IPS DF 6.9 (cell line): ENCODE measurements around the gene PITX3.
"Not testable (repeated sequence)": the region's sequence is repeated elsewhere in the genome, so short reads cannot be mapped to it uniquely, and the experiment has no call there.

ENCODE experiments used
- DNase-seq: peaks from one replicate; pipeline ENCODE4 v3.0.0-alpha.2; 2013; ENCODE audit warnings: low read depth, low spot score
- H3K27ac ChIP-seq: one replicate; pipeline ENCODE4 v1.5.1; 2013; ENCODE audit warnings: low read length, control low read depth
- H3K27me3 ChIP-seq: 2 replicates; pipeline ENCODE4 v1.6.1; 2013; ENCODE audit warnings: mild to moderate bottlenecking, low read length; ENCODE audit not compliant: control insufficient read depth, insufficient read depth
- H3K36me3 ChIP-seq: 2 replicates; pipeline ENCODE4 v1.6.1; 2013; ENCODE audit warnings: low read length; ENCODE audit not compliant: control insufficient read depth, insufficient read depth
- H3K4me1 ChIP-seq: 2 replicates; pipeline ENCODE4 v1.6.1; 2013; ENCODE audit warnings: low read length; ENCODE audit not compliant: control insufficient read depth, insufficient read depth
- H3K4me3 ChIP-seq: 2 replicates; pipeline ENCODE4 v1.5.1; 2013; ENCODE audit warnings: mild to moderate bottlenecking, low read length
- H3K9me3 ChIP-seq: 2 replicates; pipeline ENCODE4 v1.6.1; 2013; ENCODE audit warnings: low read length, inconsistent platforms; ENCODE audit not compliant: control insufficient read depth, insufficient read depth
- WGBS: extraction: QIAGEN DNeasy Blood & Tissue Kit; methylation state at CpG from one replicate; pipeline ENCODE4 v1.1.7; 2013; ENCODE audit warnings: mixed read lengths, missing lambda C conversion rate; ENCODE audit not compliant: insufficient read length, insufficient coverage; 5-methylcytosine and 5-hydroxymethylcytosine counted together

Gene PITX3

DNA sequence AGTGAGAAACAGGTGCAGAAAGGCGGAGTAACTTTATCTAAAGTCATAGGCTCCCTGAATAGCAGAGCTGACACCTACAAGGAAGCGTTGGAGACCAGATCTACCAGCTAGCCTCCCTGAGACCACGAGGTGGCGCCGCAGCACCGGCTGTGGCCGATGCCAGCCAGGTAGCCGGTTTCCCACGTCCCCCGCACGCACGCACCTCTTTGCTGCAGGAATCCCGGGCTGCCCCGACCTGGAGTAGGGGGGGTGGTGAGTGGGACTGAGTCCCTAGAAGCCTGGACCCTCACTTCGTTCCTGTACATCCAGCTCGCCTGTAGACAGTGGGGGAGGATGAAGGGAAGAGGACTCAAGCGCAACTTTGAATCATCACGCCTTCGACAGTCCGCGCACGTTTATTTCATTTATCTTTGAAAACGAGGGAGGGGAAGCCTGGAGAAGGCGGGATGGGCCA lies 11.5 kb downstream of the PITX3 start:
- Histone ChIP-seq H3K27me3 (peaks cover 47% of the 10 kb centered on the region), H3K9me3 (no peaks in the 10 kb centered on the region), H3K36me3 (no peaks in the 10 kb centered on the region), H3K4me3 (peak overlapping the region; percentile 9; the same call in 1 of the 2 replicates), H3K27ac (no peak overlapping the region), H3K4me1 (0 out of 2 replicates have a peak, but pooled peaks cover 1% of the 10 kb centered on the region)
- WGBS: no CpG with 5 or more reads among the region's 24 CpGs
- no peak for DNase-seq

DNA sequence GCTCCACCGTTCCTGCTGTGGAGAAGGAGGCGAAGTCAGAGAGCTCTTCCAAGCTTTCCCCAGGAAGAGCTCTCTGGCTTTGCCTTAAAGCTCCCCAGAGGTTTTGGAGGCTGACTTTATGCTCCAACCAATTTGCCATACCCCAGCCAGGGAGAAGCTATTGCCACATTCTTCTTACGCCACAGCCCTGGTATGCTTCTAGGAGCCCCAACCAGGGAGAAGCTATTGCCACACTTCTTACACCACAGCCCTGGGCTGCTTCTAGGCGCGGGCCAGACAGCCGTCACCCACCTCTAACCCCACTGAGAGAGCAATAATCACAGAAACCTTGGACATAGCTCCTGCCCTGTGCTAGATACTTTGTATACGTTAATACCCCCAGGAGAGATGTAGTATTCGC lies 14.3 kb downstream of the PITX3 start:
- no CpG with 5 or more reads among the region's 8 CpGs for WGBS
- no peaks in the 10 kb centered on the region for H3K9me3 ChIP-seq
- DNase-seq: no peak
- no peak overlapping the region for H3K4me3 ChIP-seq
- H3K36me3 ChIP-seq: no peaks in the 10 kb centered on the region
- no peak overlapping the region for H3K27ac ChIP-seq
- H3K4me1 ChIP-seq: 0 out of 2 replicates have a peak, but pooled peaks cover 1% of the 10 kb centered on the region
- H3K27me3 ChIP-seq: peaks cover 41% of the 10 kb centered on the region

DNA sequence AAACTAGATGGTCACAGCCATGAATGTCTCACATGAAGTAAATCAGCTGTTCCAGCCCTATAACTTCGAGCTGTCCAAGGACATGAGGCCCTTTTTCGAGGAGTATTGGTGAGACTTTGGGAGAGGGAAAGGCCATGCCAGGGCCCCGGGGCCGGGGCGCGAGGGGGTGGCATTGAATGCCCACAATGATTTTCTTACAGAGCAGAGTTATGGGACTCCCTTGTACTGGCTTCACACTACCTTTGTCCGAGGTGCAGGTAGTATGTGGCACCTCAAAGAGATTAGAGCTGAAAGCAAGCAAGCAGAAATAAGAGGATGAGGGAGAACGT lies 14.8 kb downstream of the PITX3 start:
- WGBS: no CpG with 5 or more reads among the region's 8 CpGs
- Histone ChIP-seq H3K27me3 (peaks cover 37% of the 10 kb centered on the region), H3K27ac (no peak overlapping the region), H3K36me3 (no peaks in the 10 kb centered on the region), H3K4me3 (no peak overlapping the region), H3K4me1 (0 out of 2 replicates have a peak, but pooled peaks cover 1% of the 10 kb centered on the region), H3K9me3 (no peaks in the 10 kb centered on the region)
- DNase-seq: no peak

DNA sequence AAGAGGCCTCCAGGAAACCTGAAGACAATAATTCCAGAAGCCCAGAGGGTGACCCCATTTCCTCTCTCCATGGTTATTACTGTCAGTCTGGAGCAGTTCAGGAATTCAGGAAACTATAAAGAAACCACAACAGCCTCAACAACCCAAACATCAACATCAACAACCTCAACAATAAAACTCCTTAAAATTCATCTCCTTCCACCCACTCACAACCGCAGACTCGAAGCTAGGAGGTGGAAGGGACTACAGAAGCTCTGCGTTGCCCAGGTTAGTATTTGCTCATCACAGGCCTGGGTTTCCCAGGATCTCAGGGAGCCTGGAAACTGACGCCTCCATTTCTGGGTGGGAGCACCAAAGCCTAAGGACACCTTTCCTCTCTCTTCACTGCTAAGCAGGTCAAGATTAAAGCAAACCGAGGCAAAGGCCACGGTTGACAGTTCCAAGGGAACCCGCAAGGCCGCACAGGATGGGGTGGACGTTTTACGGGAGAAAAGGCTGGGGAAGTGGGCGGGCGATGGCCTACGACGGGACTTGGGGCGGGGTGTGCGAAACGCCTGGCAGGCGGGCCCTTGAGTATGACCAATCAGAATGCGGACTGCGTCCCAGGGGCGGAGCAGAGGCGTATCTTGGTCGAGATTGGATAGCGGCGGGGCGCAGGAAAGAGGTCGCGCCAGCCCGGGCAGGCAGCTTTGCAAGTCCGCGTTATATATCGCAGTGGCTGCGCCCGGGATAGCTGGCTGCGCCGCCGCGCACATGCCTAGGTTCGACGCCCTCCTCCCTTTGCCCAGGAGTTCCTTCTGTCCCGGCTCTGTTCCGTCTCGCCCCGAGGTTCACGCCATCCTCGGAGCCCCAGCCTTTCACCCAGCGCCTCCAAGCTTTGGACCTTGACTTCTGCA lies 15.4 kb downstream of the PITX3 start, which contains the start of gene ELOVL3:
Gene ELOVL3, plus strand, starts transcription at position 654 of the 896 bp plus-strand sequence. CDS start 250 bp downstream, outside the sequence.
- Histone ChIP-seq H3K9me3 (no peaks in the 10 kb centered on the region), H3K36me3 (no peaks in the 10 kb centered on the region), H3K4me1 (0 out of 2 replicates have a peak, but pooled peaks cover 1% of the 10 kb centered on the region), H3K27ac (no peak within 1 kb of the TSS), H3K4me3 (no peak within 1 kb of the TSS; the same call in 1 of the 2 replicates), H3K27me3 (peaks cover 33% of the 10 kb centered on the region)
- WGBS: 100% methylated on average over 2 of the region's 47 CpGs
- no peak for DNase-seq

DNA sequence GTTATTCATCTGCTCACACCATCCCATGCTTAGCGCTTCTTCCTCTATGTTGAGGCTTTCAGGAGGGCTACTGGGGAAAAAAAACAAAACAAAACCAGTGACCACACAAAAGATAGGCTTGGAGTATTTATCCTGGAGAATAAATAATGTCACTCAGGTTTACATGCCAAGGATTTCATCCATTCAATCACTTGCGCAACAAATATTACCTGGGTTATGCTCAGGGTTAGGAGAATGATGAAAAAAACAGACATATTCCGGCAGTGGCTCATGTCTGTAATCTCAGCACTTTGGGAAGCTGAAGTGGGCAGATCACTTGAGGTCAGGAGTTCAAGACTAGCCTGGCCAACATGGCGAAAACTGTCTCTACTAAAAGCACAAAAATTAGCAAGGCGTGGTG lies 18.5 kb downstream of the PITX3 start:
- H3K36me3 ChIP-seq: no peaks in the 10 kb centered on the region
- no peak overlapping the region for H3K27ac ChIP-seq
- DNase-seq: no peak
- no CpG with 5 or more reads among the region's 5 CpGs for WGBS
- H3K4me3 ChIP-seq: no peak overlapping the region
- H3K9me3 ChIP-seq: no peaks in the 10 kb centered on the region
- H3K4me1 ChIP-seq: 0 out of 2 replicates have a peak, but pooled peaks cover 1% of the 10 kb centered on the region
- H3K27me3 ChIP-seq: peaks cover 16% of the 10 kb centered on the region

DNA sequence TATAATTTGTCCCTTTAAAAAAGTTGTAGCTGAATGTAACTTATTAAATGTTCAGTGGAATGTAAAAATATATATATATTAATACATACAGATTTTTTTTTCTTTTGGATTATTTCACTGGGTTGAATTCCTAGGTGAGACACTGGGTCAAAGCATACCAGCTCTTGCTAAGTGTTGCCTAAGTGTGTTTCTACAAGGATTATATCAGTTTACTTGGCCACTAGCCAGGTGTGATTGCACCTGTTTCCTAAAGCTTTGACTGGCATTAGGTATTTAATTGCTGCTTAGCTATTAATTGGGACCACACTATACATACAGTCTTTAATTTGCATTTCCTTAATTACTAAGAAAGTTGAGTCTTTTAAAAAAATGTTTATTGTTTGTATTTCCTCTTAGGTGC lies 20.7 kb downstream of the PITX3 start:
- no peak overlapping the region for H3K27ac ChIP-seq
- no peaks in the 10 kb centered on the region for H3K36me3 ChIP-seq
- H3K4me3 ChIP-seq: no peak overlapping the region
- no peaks in the 10 kb centered on the region for H3K4me1 ChIP-seq
- H3K27me3 ChIP-seq: no peaks in the 10 kb centered on the region
- no peaks in the 10 kb centered on the region for H3K9me3 ChIP-seq
- no peak for DNase-seq

DNA sequence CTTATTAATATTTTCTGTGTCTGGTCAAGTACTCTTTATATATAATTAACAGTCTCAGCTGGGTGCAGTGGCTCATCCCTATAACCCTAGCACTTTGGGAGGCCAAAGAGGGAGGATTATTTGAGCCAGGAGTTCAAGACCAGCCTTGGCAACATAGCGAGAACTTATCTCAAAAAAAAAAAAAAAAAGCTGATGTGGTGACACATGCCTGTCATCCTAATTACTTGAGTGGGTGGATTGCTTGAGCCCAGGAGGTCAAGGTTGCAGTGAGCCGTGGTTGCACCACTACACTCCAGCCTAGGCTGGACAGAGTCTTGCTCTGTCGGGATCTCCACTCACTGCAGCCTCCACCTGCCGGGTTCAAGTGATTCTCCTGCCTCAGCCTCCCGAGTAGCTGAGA lies 21.9 kb downstream of the PITX3 start:
- Histone ChIP-seq H3K9me3 (no peaks in the 10 kb centered on the region), H3K36me3 (no peaks in the 10 kb centered on the region), H3K27me3 (no peaks in the 10 kb centered on the region), H3K4me1 (no peaks in the 10 kb centered on the region), H3K4me3 (no peak overlapping the region), H3K27ac (no peak overlapping the region)
- WGBS: no CpG with 5 or more reads among the region's 5 CpGs
- DNase-seq: no peak

DNA sequence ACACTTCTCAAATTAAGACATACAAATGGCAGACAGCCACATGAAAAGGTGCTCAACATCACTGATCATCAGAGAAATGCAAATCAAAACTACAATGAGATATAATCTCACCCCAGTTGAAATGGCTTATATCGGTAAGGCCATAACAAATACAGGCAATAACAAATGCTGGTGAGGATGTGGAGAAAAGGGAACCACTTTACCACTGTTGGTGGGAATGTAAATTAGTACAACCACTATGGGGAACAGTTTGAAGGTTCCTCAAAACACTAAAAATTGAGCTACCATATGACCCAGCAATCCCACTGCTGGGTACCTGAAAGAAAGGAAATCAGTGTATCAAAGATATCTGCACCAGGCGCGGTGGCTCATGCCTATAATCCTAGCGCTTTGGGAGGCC lies 27.7 kb downstream of the PITX3 start:
- no CpG with 5 or more reads among the region's 4 CpGs for whole genome bisulfite sequencing
- not testable (repeated sequence) for H3K27ac ChIP-seq, H3K4me1 ChIP-seq, DNase-seq, H3K4me3 ChIP-seq, H3K27me3 ChIP-seq, H3K9me3 ChIP-seq, H3K36me3 ChIP-seq

DNA sequence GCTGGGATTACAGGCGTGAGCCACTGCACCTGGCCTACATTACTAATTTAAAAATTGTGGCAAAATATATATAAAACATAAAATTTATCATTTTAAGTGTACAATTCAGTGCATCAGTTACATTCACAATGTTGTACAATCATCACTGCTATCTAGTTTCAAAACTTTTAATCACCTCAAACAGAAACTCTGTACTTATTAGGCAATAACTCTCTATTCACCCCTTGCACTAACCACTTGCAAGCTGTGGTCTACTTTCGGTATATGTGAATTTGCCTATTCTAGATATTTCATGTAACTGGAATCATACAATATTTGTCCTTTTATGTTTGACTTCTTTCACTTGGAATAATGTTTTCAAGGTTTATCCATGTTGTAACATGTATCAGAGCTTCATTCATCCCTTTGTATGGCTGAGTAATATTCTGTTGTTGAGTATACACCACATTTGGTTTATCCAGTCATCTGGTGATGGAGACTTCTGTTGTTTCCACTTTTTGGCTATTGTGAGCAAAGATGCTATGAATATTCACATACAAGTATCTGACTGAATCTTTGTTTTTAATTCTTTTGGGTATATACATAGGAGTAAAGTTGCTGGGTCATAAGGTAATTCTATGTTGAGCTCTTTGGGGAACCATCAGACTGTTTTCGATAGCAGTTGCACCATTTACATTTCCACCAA lies 29.6 kb downstream of the PITX3 start:
- no peaks in the 10 kb centered on the region for H3K4me1 ChIP-seq
- no peaks in the 10 kb centered on the region for H3K27me3 ChIP-seq
- no CpG with 5 or more reads among the region's 3 CpGs for WGBS
- no peak overlapping the region for H3K27ac ChIP-seq
- DNase-seq: no peak
- H3K4me3 ChIP-seq: no peak overlapping the region
- no peaks in the 10 kb centered on the region for H3K9me3 ChIP-seq
- no peaks in the 10 kb centered on the region for H3K36me3 ChIP-seq

DNA sequence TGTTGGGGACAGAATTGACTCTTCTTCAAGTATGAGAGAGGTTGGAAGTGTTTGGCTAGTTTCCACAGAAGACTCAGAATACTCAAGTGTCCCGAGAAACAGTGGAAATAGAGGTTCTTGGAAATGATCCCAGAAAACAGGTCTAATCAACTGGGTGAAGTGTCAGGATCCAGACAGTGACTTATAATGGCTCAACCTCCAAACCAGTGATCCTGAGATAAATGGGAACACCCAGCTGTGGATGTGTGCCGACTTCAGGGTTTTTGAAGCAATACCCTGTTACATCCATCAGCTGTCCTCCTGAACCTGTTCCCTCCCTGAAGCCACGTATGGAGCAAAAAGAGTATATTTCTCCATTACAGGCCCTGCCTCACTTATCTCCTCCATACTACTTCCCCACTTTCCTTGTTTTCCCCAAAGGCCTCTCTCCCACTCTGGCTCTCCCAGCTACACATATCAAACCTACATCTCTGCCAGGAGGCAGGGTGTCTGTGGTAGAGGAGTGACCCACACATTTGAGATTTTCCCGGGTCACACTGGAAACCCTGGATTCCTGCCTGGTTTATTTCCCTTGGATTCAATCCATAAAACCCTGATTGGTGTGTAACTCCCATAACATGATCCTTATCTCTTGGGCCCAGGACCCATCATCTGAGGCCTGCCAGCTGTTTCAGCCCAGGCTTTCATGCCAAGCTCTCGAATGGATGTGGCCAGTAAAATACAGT lies 32.8 kb downstream of the PITX3 start:
- H3K4me3 ChIP-seq: no peak overlapping the region
- H3K36me3 ChIP-seq: no peaks in the 10 kb centered on the region
- no peaks in the 10 kb centered on the region for H3K27me3 ChIP-seq
- H3K9me3 ChIP-seq: peaks cover 2% of the 10 kb centered on the region; the same call in 1 of the 2 replicates
- no CpG with 5 or more reads among the region's 5 CpGs for WGBS
- no peak for DNase-seq
- H3K4me1 ChIP-seq: no peaks in the 10 kb centered on the region
- no peak overlapping the region for H3K27ac ChIP-seq
